ENCODE data around the gene NOC3L.
"Not testable (repeated sequence)": the region's sequence is repeated elsewhere in the genome, so short reads cannot be mapped to it uniquely, and the experiment has no call there.

The NOC3L gene

DNA sequence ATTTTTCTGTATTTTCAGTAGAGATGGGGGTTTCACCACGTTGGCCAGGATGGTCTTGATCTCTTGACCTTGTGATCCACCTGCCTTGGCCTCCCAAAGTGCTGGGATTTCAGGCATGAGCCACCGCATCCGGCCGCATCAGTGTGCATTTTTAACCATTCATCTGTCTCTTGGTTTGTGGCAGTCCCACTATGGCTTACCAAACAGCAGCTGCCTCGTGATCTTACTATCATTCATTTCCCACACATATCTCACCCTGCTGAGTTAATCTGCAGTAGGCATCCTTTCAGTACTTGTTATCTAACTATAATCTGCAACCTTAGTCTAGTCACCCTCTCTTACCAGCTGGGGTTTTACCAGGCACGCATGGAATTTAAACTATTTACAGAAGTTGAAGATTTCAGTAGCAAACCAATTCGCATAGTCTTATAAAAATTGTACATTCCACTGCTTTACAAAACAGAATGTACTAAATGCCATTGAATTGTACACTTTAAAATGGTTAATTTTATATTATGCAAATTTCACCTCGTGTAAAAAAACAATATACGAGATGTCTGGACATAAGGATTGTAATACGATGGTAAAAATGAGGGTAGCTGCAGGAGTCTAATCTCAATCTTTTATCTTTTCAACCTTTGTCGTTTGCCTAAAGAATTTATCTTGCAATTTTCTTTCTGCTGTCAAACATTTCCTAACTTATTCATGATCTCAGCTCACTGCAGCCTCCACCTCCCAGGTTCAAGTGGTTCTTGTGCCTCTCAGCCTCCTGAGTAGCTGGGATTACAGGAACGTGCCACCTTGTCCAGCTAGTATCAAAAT lies 35.0 kb upstream of the NOC3L start (continued):
- TF ChIP-seq, protein P1, sequence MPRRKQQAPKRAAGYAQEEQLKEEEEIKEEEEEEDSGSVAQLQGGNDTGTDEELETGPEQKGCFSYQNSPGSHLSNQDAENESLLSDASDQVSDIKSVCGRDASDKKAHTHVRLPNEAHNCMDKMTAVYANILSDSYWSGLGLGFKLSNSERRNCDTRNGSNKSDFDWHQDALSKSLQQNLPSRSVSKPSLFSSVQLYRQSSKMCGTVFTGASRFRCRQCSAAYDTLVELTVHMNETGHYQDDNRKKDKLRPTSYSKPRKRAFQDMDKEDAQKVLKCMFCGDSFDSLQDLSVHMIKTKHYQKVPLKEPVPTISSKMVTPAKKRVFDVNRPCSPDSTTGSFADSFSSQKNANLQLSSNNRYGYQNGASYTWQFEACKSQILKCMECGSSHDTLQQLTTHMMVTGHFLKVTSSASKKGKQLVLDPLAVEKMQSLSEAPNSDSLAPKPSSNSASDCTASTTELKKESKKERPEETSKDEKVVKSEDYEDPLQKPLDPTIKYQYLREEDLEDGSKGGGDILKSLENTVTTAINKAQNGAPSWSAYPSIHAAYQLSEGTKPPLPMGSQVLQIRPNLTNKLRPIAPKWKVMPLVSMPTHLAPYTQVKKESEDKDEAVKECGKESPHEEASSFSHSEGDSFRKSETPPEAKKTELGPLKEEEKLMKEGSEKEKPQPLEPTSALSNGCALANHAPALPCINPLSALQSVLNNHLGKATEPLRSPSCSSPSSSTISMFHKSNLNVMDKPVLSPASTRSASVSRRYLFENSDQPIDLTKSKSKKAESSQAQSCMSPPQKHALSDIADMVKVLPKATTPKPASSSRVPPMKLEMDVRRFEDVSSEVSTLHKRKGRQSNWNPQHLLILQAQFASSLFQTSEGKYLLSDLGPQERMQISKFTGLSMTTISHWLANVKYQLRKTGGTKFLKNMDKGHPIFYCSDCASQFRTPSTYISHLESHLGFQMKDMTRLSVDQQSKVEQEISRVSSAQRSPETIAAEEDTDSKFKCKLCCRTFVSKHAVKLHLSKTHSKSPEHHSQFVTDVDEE (CRISPR knock-in tag; IDR thresholded peaks at IDR 0.05), result no peak
- TF ChIP-seq ZFP3 (CRISPR knock-in tag; IDR thresholded peaks at IDR 0.05) (no peak), TOX (CRISPR knock-in tag; IDR thresholded peaks at IDR 0.05; ENCODE audit: borderline replicate concordance) (no peak), SNAI2 (CRISPR knock-in tag; IDR thresholded peaks at IDR 0.05) (no peak), OSR1 (CRISPR knock-in tag; IDR thresholded peaks at IDR 0.05) (no peak), CSDC2 (CRISPR knock-in tag; IDR thresholded peaks at IDR 0.05) (no peak), BACH2 (CRISPR knock-in tag; IDR thresholded peaks at IDR 0.05; ENCODE audit: borderline replicate concordance) (no peak)

DNA sequence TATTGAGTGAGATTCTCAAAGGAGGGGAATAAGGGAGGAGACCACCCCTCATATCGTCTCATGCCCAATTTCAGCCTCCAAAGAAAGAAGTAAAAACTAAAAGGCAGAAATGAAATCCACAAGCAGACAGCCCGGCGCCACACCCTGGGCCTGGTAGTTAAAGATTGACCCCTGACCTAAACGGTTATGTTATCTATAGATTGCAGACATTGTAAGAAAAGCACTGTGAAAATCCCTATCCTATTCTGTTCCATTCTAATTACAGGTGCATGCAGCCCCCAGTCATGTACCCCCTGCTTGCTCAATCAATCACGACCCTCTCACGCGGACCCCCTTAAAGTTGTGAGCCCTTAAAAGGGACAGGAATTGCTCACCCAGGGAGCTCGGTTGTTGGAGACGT lies 29.4 kb upstream of the NOC3L start:
- ATAC-seq, result not testable (repeated sequence)

DNA sequence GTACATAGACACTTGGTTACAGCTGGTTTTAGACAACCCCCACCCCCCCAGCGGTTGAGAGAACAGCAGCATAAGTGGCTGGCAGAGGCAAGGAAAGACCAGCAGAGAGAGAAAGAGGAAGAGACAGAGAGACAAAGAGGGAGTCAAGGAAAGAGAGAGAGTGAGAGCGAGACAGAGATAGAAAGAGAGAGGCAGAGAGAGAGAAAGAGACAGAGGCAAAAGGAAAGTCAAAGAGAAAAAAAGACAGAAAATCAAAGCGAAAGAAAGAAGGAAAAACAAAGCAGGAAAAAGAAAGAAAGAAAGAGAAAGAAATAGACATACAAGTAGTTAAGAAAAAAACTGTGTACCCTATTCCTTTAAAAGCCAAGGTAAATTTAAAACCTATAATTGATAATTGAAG lies 23.0 kb upstream of the NOC3L start:
- ATAC-seq, result not testable (repeated sequence)

DNA sequence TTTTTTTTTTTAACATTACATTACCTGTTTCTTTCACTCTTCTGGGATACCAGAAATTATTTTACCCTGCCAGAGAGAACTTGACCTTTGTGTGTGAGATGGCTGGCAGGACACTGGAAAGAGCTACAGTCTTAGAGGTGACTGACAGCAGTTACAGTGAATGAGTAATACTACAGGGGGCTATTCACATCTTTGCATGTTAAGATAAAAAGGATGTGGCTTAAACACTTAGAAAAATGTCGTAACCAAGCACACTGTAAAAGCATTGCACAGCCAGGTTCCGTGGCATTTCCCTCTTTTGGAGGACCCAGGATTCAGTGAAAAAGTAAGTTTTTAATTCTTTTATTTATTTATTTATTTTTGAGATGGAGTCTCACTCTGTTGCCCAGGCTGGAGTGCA lies 20.8 kb upstream of the NOC3L start:
- ATAC-seq, result no peak
- TF ChIP-seq ZFP30 (CRISPR knock-in tag; IDR thresholded peaks at IDR 0.05) (no peak), CSDC2 (CRISPR knock-in tag; IDR thresholded peaks at IDR 0.05) (no peak), ZFP3 (CRISPR knock-in tag; IDR thresholded peaks at IDR 0.05) (no peak), ISL1 (CRISPR knock-in tag; IDR thresholded peaks at IDR 0.05) (no peak)

DNA sequence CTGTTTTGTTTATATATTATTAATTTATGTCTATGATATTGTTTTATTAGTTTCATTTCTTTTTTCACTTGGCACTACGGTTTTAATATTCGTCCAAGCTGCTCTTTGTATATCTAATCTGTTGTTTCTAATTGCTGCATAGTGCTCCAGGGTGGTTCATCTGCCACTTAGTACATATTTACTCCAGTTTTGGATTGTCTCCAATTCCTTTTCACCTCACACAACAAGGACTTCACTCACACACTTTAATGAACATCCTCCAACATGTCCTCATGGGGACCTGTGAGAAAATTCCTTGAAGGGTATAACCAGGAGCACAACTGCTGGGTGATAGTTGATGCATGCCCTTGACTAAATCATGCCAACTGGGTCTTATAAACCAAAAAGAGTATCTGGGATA lies 14.1 kb upstream of the NOC3L start:
- TF ChIP-seq, protein P2, sequence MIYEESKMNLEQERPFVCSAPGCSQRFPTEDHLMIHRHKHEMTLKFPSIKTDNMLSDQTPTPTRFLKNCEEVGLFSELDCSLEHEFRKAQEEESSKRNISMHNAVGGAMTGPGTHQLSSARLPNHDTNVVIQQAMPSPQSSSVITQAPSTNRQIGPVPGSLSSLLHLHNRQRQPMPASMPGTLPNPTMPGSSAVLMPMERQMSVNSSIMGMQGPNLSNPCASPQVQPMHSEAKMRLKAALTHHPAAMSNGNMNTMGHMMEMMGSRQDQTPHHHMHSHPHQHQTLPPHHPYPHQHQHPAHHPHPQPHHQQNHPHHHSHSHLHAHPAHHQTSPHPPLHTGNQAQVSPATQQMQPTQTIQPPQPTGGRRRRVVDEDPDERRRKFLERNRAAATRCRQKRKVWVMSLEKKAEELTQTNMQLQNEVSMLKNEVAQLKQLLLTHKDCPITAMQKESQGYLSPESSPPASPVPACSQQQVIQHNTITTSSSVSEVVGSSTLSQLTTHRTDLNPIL (CRISPR knock-in tag; IDR thresholded peaks at IDR 0.05; ENCODE audit: low read depth), result no peak
- TF ChIP-seq ARNTL (CRISPR knock-in tag; IDR thresholded peaks at IDR 0.05; ENCODE audit: borderline replicate concordance, low read depth), result no peak
- ATAC-seq, result no peak

DNA sequence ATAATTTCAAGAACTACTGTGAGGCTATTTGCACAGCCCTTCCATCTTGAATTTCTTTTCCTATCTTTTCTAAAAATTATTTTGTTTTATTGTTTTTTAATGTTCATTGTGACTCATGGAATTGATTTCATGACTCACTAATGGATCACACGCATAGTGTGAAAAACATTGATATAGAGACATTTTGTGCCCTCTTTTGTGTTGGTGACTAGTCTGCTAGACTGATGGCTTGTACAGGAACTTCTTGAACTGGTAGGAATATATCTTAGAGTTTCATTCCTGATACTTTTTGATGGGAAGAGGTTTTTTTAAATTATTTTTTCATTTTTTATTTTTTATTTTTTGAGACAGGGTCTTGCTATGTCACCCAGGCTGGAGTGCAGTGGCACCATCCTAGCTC lies 12.6 kb upstream of the NOC3L start:
- TF ChIP-seq, protein P3, sequence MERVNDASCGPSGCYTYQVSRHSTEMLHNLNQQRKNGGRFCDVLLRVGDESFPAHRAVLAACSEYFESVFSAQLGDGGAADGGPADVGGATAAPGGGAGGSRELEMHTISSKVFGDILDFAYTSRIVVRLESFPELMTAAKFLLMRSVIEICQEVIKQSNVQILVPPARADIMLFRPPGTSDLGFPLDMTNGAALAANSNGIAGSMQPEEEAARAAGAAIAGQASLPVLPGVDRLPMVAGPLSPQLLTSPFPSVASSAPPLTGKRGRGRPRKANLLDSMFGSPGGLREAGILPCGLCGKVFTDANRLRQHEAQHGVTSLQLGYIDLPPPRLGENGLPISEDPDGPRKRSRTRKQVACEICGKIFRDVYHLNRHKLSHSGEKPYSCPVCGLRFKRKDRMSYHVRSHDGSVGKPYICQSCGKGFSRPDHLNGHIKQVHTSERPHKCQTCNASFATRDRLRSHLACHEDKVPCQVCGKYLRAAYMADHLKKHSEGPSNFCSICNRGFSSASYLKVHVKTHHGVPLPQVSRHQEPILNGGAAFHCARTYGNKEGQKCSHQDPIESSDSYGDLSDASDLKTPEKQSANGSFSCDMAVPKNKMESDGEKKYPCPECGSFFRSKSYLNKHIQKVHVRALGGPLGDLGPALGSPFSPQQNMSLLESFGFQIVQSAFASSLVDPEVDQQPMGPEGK (CRISPR knock-in tag; IDR thresholded peaks at IDR 0.05; ENCODE audit: borderline replicate concordance), result no peak
- ATAC-seq, result no peak

DNA sequence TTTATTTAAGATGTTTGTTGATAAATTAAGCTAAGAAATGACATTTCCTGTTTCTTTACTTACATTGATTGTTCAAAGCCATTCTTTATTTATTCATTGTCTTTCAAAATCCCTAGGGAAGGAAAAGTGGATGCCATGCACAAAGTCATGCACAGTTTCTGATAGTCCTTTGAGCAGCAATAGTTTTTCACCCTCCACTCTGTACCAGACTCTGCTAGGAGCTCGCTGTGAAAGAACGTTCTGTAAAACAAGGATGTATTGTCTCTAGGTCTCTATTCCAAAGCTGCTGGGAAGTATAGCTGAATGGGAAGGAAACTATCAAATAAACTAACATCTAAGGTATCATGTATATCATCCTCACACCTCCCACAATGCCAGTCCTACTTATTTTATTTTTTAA lies 7.8 kb upstream of the NOC3L start:
- TF ChIP-seq OSR1 (CRISPR knock-in tag; IDR thresholded peaks at IDR 0.05), result no peak
- TF ChIP-seq ZNF8 (CRISPR knock-in tag; IDR thresholded peaks at IDR 0.05), result no peak
- TF ChIP-seq, protein P4, sequence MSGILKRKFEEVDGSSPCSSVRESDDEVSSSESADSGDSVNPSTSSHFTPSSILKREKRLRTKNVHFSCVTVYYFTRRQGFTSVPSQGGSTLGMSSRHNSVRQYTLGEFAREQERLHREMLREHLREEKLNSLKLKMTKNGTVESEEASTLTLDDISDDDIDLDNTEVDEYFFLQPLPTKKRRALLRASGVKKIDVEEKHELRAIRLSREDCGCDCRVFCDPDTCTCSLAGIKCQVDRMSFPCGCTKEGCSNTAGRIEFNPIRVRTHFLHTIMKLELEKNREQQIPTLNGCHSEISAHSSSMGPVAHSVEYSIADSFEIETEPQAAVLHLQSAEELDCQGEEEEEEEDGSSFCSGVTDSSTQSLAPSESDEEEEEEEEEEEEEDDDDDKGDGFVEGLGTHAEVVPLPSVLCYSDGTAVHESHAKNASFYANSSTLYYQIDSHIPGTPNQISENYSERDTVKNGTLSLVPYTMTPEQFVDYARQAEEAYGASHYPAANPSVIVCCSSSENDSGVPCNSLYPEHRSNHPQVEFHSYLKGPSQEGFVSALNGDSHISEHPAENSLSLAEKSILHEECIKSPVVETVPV (CRISPR knock-in tag; IDR thresholded peaks at IDR 0.05), result no peak
- no peak for TF ChIP-seq ARNTL (CRISPR knock-in tag; IDR thresholded peaks at IDR 0.05; ENCODE audit: borderline replicate concordance, low read depth)
- TF ChIP-seq SNAI2 (CRISPR knock-in tag; IDR thresholded peaks at IDR 0.05), result no peak
- TF ChIP-seq ZNF70 (CRISPR knock-in tag; IDR thresholded peaks at IDR 0.05), result no peak
- TF ChIP-seq, protein P2 (CRISPR knock-in tag; IDR thresholded peaks at IDR 0.05; ENCODE audit: low read depth), result no peak
- no peak for TF ChIP-seq RARB (CRISPR knock-in tag; IDR thresholded peaks at IDR 0.05)
- TF ChIP-seq PPARA (CRISPR knock-in tag; IDR thresholded peaks at IDR 0.05; ENCODE audit: borderline replicate concordance), result no peak
- TF ChIP-seq BACH2 (CRISPR knock-in tag; IDR thresholded peaks at IDR 0.05; ENCODE audit: borderline replicate concordance), result no peak
- TF ChIP-seq, protein P1 (CRISPR knock-in tag; IDR thresholded peaks at IDR 0.05), result no peak
- TF ChIP-seq ISL1 (CRISPR knock-in tag; IDR thresholded peaks at IDR 0.05), result no peak
- no peak for ATAC-seq

All from SK-N-SH treated with all-trans-retinoic acid at 6 μM for 48 hours (cell line).